Measurements from ENCODE around the gene OSBPL5.

The OSBPL5 gene

DNA sequence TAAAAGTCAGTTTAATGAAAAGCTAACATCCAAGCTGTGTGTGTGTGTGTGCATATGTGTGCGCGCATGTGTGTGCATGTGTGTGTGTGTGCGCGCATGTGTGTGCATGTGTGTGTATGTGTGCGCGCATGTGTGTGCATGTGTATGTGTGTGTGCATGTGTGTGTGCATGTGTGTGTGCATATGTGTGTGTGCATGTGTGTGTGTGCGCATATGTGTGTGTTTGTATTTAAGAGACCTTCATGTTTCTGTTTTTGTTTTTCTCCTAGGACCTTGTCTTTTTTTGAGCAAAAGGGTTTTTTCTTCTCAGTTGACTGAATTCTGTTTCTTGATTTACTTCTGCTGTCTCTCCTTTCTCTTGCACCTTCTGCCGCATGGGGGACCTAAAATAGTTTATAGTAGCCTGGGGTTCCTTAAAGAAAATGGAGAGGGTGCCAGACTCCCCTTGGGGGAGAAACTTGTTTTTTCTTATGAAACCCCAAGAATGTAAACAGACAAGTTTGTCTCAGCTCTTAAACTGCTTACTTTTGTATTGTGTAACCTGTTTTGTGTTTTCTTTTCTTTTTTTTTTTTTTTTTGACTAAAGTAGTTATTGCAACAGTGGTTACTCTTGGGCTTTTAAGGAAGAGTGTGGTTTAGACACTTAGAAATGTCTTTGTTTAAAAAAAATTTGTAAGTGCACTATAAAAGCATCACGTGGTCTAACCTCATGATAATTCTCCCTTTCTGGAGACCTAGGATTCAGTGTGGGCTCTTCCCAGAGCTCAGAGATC lies 53.0 kb downstream of the OSBPL5 start:
- no peak for DNase-seq (ENCODE audit: extremely low read depth, insufficient read length)
- H3K36me3 ChIP-seq (ENCODE audit: control insufficient read depth, insufficient read depth, low read length), result no peaks in the 10 kb centered on the region
- TF ChIP-seq, protein P1, sequence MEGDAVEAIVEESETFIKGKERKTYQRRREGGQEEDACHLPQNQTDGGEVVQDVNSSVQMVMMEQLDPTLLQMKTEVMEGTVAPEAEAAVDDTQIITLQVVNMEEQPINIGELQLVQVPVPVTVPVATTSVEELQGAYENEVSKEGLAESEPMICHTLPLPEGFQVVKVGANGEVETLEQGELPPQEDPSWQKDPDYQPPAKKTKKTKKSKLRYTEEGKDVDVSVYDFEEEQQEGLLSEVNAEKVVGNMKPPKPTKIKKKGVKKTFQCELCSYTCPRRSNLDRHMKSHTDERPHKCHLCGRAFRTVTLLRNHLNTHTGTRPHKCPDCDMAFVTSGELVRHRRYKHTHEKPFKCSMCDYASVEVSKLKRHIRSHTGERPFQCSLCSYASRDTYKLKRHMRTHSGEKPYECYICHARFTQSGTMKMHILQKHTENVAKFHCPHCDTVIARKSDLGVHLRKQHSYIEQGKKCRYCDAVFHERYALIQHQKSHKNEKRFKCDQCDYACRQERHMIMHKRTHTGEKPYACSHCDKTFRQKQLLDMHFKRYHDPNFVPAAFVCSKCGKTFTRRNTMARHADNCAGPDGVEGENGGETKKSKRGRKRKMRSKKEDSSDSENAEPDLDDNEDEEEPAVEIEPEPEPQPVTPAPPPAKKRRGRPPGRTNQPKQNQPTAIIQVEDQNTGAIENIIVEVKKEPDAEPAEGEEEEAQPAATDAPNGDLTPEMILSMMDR (IDR thresholded peaks at IDR 0.05; ENCODE audit: insufficient read depth, low read length, poor library complexity, severe bottlenecking), result no peak
- H3K27me3 ChIP-seq (replicated peaks; ENCODE audit: control insufficient read depth, insufficient read depth, low read length), result no peaks in the 10 kb centered on the region; the same call in none of the 2 replicates
- no peak overlapping the region for H3K4me3 ChIP-seq (replicated peaks; ENCODE audit: low read depth, low read length)

DNA sequence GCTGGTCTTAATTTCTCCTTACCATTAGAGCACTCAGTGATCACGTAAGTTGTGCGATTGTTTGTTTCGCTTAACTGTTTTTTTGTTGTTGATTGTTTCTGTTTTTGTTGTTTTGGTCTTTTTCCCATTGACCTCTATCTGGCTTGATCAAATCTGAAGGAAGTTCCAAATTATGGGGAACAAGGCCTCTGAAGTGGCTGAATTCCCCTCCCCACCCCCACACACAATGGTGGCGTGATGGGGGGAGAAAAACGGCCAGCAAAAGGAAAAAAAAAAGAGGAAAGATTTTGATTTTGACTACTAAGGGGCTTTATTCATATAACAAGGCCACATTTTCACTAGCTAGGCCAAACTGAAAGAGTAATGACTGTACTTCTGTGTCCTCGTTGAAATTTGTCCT lies 53.6 kb downstream of the OSBPL5 start:
- H3K36me3 ChIP-seq (ENCODE audit: control insufficient read depth, insufficient read depth, low read length), result no peaks in the 10 kb centered on the region
- no peaks in the 10 kb centered on the region; the same call in none of the 2 replicates for H3K27me3 ChIP-seq (replicated peaks; ENCODE audit: control insufficient read depth, insufficient read depth, low read length)
- H3K4me3 ChIP-seq (replicated peaks; ENCODE audit: low read depth, low read length), result no peak overlapping the region
- TF ChIP-seq, protein P1 (IDR thresholded peaks at IDR 0.05; ENCODE audit: insufficient read depth, low read length, poor library complexity, severe bottlenecking), result no peak
- DNase-seq (ENCODE audit: extremely low read depth, insufficient read length), result no peak

DNA sequence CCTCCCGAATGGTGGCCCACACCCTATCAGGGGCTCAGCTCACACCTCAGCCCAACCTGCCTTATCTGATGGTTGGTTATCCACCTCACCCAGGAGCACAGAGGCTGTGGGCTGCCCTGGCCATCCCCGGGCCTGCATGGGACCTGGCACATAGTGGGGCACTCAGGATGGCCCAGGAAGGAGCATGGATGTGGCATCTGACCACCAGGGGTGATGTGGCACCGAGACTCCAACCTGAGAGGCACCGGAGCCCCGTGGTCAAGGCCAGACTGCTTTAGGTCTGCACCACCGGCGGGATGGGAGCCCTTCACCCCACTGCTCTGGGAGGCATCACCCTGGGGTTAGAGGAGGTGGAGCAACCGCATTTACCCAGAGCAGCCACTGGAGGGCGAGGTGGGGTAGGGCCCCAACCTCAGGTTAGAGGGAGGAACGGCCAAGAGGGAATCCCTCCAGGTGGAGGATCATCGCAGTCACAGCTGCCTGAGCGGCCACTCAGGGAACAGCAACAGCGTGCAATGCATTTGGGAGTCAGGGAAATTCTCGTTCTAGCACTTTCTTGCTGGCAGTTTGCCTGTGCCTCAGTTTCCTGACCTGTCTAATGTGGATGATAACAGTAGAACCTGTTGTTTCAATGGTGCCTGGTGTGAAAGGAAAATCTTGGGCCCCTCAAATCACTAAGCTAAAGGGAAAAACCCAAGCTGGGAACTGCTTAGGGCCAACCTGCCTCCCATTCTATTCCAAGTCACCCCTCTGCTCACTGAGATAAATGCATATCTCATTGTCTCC lies 55.0 kb downstream of the OSBPL5 start:
- Histone ChIP-seq H3K27me3 (replicated peaks; ENCODE audit: control insufficient read depth, insufficient read depth, low read length) (no peaks in the 10 kb centered on the region; the same call in none of the 2 replicates), H3K36me3 (ENCODE audit: control insufficient read depth, insufficient read depth, low read length) (no peaks in the 10 kb centered on the region), H3K4me3 (replicated peaks; ENCODE audit: low read depth, low read length) (no peak overlapping the region)
- TF ChIP-seq, protein P1 (IDR thresholded peaks at IDR 0.05; ENCODE audit: insufficient read depth, low read length, poor library complexity, severe bottlenecking), result peak; percentile 63
- DNase-seq (ENCODE audit: extremely low read depth, insufficient read length), result no peak

DNA sequence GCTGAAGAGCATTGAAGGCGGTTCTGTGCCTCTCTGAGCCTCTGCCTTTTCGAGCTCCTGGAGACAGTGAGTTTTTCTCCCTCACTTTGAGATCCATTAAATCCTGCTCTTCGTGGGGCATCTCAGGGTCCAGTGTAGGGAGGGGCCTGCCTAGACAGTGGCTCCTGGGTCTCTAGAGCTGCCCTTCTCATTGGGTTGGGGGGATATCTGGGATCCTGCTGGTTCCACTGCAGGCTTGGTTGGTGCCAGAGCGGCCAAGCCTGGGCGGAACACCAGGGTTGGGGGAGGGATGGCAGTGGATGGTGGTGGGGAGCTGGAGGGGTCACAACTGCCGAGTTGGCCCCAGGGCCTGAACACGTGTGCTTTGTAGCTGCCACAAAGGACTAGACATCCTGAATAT lies 55.7 kb downstream of the OSBPL5 start:
- H3K4me3 ChIP-seq (replicated peaks; ENCODE audit: low read depth, low read length), result no peak overlapping the region
- no peak for DNase-seq (ENCODE audit: extremely low read depth, insufficient read length)
- TF ChIP-seq, protein P1 (IDR thresholded peaks at IDR 0.05; ENCODE audit: insufficient read depth, low read length, poor library complexity, severe bottlenecking), result no peak
- no peaks in the 10 kb centered on the region for H3K36me3 ChIP-seq (ENCODE audit: control insufficient read depth, insufficient read depth, low read length)
- H3K27me3 ChIP-seq (replicated peaks; ENCODE audit: control insufficient read depth, insufficient read depth, low read length), result no peaks in the 10 kb centered on the region; the same call in none of the 2 replicates

DNA sequence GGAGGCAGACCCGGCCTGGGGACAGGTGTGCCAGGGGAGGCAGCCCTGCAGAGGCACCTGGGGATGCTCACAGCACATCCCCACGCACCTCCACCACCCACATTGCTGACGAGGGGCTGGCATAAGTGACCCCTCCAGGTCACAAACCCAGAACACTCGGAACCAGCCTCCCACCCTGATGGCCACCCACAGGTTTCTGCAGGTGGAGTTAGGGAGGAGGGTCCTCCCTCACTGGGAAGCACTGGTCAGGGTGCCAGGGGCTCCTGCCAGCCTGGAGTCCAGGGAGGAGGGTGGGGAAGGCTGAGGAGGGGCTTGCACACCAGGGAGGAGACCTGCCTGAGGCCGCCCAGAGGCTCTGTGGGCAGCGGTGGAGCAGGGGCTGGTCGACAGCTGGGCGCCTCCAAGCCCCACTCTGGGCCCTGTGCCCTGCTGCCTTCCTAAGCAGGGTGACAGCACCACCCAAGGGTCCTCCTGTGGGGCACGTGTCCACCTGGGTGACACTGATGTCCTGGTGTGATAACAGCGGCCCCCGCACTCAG lies 56.9 kb downstream of the OSBPL5 start:
- Histone ChIP-seq H3K4me3 (replicated peaks; ENCODE audit: low read depth, low read length) (no peak overlapping the region), H3K27me3 (replicated peaks; ENCODE audit: control insufficient read depth, insufficient read depth, low read length) (no peaks in the 10 kb centered on the region; the same call in none of the 2 replicates), H3K36me3 (ENCODE audit: control insufficient read depth, insufficient read depth, low read length) (no peaks in the 10 kb centered on the region)
- DNase-seq (ENCODE audit: extremely low read depth, insufficient read length), result no peak
- TF ChIP-seq, protein P1 (IDR thresholded peaks at IDR 0.05; ENCODE audit: insufficient read depth, low read length, poor library complexity, severe bottlenecking), result no peak

Measured in GM06990 (cell line).